SKM-1 treated with dmso at 0.1 percent for 144 hours (cell line): ENCODE data around the gene ESRRB.

Experiments used
- DNase-seq: peaks from one replicate; lab custom pipeline; 2025; ENCODE audit not compliant: unreplicated experiment; lab: John Stamatoyannopoulos, UW

Gene ESRRB

DNA sequence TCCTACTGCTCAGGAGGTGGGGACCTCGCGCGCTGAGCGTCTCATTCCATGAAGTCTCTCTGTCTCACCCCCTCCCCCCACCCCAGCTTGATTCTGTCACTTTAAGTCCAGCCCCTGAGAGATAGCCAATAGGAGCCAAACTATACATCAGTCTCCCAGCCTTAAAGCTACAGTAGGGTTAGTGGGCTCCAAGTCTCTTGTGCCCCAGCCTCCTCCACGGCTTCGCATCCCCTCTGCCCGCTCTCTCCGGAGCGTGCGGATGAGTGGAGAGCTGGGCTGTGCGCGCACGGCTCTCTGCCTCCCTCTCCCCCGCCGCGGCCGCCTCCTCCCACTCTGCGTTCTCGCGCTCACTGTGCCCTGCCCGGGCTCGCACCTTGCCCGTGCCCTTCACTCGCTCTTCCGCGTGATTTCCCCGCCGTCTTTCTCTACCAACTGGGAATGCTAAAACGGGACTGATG is at the start of gene ESRRB:
Gene ESRRB, plus strand, starts transcription at position 191 of the 458 bp plus-strand sequence. Its CDS starts 265 bp downstream, at position 456.
- no peak for DNase-seq

DNA sequence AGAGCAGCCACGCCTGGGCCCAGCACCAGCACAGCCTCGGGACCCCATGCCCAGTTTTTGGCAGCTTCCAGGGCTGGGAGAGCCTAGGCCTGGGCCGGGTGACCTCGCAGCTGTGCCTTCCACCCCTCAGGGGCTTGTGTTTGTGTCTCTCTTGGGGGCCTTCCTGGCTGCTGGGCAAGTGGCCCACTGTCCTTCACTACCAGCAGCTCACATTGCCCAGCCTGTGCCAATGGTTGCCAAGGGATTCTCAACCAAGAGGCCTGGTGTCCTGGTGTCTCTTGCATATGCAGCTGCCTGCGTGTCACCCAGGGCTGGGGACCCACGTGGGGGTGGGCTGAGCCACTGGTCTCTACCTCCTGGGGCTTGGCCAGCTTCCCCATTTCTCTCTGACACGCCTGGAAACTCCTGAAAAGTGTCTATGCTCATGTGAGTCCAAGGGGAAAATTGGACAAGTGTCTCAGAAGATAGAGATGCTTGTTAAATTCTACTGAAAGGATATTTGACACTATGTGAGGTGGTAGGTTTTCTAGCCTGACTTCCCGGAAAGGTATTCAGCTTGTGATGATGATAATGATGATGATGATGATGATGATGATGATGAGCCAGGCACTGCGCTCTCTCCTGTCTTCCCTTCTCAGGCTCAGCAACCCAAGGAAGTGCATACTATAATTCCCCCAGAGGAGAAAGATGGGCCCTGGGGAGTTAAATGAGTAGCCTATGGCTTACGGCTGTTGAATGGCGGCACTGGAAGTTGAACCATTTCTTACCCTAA is 48.8 kb upstream of the ESRRB start:
- no peak for DNase-seq

- no peak for DNase-seq
Measured at GRCh38 chr14:76328457-76329137, 47.3 kb upstream of the ESRRB start.

GRCh38 chr14:76329154-76329928 is 46.6 kb upstream of the ESRRB start:
- DNase-seq, result no peak

- no peak for DNase-seq
Measured at GRCh38 chr14:76329951-76330350, 46.0 kb upstream of the ESRRB start.

DNA sequence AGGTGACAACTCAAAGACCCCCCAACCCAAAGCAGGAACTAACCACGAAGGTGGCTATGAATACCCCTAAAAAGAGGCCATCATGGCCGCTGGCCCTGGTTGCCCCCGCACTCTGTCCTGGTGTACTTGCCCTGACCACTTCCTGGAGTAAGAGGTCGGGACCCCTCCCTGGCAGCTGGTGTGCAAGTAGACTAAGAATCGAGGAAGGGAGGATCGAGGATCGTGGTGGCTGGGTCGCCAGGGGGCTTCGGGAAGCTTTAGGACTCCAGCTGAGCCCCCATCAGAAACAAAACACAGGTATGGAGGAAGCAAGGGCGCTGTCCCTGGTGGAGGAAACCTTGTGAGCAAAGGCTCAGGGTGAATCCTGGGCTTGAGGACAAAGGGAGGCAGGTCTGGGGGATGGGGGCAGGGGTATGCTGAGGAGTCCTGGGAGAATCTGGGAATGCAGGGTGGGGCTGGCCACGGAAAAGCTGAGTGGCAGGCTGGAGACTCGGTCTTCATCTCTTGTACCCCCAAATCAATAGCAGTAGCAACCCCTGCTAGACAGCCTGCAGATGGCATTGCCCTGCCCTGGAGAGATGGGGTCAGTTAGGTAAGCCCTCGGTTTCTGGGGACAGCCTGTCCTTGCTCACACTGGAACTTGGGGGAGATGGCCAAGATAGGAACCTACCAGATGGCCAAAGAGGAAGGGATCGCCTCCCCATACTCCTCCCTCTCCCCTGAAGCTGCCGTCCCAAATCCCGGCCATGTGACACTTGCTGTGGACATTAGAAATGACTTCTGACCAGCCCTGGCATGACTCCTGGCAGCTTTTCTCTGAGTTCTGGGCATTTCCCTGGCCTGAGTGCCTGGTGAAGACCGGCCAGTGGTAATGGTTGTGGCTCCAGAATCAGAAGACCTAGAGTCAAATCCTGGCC is 45.3 kb upstream of the ESRRB start:
- no peak for DNase-seq

DNA sequence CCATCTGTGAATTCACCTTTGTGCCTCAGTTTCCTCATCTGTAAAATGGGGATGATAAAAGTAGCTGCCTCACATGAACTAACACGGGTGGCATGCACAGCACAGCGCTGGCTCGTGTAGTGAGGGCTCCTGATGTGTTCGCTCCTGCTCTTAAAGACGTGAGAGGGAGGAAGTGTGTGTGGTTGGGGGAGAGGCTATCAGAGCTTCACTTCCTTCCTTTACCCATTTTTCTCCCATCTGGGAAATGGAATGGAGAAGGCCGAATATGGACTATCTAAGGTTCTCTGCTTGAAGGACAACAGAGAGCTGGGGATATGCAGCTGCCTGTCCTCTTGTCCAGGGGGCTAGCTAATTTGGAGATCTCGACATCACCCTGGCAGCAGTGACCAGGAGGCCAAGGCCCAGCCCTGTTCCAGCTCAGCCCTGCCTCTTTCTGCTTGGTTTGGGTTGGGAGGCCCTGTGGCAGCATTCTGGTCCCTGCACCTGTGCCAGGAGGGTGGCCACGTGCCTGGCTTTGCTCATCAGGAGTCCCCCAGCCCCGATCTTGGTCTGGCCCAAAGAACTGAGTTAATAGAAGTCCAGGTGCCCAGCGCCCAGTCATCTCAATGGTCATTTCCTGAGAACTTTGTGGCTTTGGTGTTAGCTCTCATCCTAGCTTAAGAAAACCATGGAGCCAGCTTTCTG is 44.5 kb upstream of the ESRRB start:
- no peak for DNase-seq

GRCh38 chr14:76333664-76334063 is 42.3 kb upstream of the ESRRB start:
- no peak for DNase-seq

- DNase-seq, result no peak
Measured at GRCh38 chr14:76334316-76334715, 41.6 kb upstream of the ESRRB start.

- no peak for DNase-seq
Measured at GRCh38 chr14:76336876-76337275, 39.1 kb upstream of the ESRRB start.

- DNase-seq, result no peak
Measured at GRCh38 chr14:76337635-76338545, 38.0 kb upstream of the ESRRB start.

GRCh38 chr14:76339728-76340615 is 36.0 kb upstream of the ESRRB start:
- no peak for DNase-seq

DNA sequence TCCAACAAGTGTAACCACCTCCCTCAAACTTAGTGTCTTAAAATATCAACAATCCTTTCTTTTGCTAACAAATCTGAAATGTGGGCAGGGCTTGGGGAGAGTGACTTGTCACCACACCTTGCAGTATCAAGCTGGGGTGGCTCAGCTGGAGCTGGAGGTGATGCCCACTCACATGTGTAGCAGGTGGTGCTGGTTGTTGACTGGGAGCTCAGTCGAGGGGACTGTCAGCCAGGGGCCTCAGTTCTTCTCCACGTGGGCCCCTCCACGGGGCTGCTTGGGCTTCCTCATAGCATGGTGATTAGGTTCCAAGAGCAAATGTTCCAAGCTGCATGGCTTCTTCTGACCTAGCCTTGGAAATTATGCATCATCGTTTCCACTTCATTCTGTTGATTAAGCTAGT is 32.6 kb upstream of the ESRRB start:
- DNase-seq, result no peak

DNA sequence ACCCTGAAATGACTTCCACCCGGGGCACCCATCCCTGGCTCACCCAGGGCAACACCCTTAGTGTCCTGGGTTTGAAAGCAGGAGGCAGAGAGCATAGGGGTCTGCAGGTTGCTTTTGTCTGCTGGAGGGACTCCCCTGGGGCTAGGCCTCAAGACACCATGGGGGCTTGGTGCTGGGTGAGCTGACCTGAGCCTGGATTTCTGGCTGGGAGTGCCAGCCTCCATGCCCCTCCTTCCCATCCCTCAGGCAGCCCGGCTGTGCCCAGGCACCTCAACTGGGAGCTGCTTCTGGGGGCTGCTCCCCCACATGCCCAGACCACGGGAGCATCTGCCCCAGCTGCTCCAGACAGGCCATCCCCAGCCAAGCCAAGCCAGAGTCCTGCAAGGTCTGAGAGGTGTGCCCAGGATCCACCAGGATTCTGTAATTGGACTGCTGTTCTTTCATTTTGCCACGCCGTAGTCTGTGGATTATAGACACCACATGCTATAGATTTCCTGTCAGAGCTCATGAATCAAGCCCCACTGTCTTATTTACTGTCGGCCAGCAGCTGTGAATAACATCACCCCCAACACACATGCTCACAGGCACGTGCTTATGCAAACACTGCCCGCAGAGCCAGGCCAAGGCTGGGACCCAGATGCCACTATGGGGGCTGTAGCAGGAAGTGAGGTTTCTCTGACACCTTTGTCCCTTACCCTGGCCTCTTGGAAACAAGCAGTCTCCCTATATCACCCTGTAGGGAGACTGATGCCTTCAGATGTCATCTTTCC is 29.4 kb upstream of the ESRRB start:
- DNase-seq, result no peak

GRCh38 chr14:76348898-76349297 is 27.0 kb upstream of the ESRRB start:
- no peak for DNase-seq

DNA sequence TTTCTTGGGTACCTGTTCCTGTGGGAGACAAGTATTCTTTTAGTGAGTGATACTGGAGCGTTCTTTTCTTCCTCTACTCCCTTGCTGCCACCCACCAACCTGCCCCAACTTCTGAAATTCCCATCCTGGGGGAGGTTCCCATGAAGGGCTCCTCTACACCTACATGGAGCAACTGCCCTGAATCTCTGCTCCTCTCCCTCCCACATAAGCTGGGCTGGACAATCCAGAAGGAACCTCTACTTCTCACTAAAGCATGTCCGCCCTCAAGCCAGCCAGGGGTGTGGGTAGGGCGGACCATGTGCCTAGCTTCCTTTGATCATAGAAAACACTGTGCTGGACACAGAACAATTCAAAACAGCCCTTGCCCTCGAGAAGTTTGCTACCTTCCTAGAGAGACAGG is 25.9 kb upstream of the ESRRB start:
- no peak for DNase-seq

- no peak for DNase-seq
Measured at GRCh38 chr14:76350671-76351070, 25.3 kb upstream of the ESRRB start.
